Mucosa of stomach (tissue), 1 donor: ENCODE data around the gene SLC28A2.
"Not testable (repeated sequence)": the region's sequence is repeated elsewhere in the genome, so short reads cannot be mapped to it uniquely, and the experiment has no call there.

Experiments used
- H3K27me3 ChIP-seq: one replicate; pipeline ENCODE4 v1.7.0; 2013; ENCODE audit warnings: mild to moderate bottlenecking, low read length; ENCODE audit not compliant: control insufficient read depth, insufficient read depth
- H3K36me3 ChIP-seq: one replicate; pipeline ENCODE4 v1.7.0; 2013; ENCODE audit warnings: low read length; ENCODE audit not compliant: control insufficient read depth, insufficient read depth
- H3K4me1 ChIP-seq: one replicate; pipeline ENCODE4 v1.7.0; 2013; ENCODE audit warnings: mild to moderate bottlenecking, low read length; ENCODE audit not compliant: control insufficient read depth, insufficient read depth
- H3K4me3 ChIP-seq: one replicate; pipeline ENCODE4 v1.7.0; 2013; ENCODE audit warnings: low read length
- H3K9ac ChIP-seq: one replicate; pipeline ENCODE4 v1.7.0; 2013; ENCODE audit warnings: mild to moderate bottlenecking, low read length, moderate library complexity
- H3K9me3 ChIP-seq: one replicate; pipeline ENCODE4 v1.7.0; 2013; ENCODE audit warnings: mild to moderate bottlenecking, low read length, moderate library complexity; ENCODE audit not compliant: control insufficient read depth
- donor health status: Pancreatic carcinoma.

SLC28A2 gene

GRCh38 chr15:45307230-45307924 is 55.3 kb downstream of the SLC28A2 start:
- Histone ChIP-seq H3K36me3 (no peaks in the 10 kb centered on the region), H3K9ac (no peak overlapping the region), H3K4me1 (peaks cover 9% of the 10 kb centered on the region), H3K9me3 (no peaks in the 10 kb centered on the region), H3K4me3 (peak overlapping the region; percentile 26), H3K27me3 (no peaks in the 10 kb centered on the region)

DNA sequence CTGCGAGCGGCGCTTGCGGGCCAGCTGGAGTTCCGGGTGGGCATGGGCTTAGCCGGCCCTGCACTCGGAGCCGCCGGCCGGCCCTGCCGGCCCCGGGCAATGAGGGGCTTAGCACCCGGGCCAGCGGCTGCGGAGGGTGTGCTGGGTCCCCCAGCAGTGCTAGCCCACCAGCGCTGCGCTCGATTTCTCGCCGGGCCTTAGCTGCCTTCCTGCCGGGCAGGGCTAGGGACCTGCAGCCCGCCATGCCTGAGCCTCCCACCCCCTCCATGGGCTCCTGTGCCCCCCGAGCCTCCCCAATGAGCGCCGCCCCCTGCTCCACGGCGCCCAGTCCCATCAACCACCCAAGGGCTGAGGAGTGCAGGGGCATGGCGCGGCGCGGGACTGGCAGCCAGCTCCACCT is 62.1 kb downstream of the SLC28A2 start:
- H3K9me3 ChIP-seq, H3K9ac ChIP-seq, H3K4me1 ChIP-seq, H3K27me3 ChIP-seq, H3K4me3 ChIP-seq, H3K36me3 ChIP-seq: not testable (repeated sequence)

DNA sequence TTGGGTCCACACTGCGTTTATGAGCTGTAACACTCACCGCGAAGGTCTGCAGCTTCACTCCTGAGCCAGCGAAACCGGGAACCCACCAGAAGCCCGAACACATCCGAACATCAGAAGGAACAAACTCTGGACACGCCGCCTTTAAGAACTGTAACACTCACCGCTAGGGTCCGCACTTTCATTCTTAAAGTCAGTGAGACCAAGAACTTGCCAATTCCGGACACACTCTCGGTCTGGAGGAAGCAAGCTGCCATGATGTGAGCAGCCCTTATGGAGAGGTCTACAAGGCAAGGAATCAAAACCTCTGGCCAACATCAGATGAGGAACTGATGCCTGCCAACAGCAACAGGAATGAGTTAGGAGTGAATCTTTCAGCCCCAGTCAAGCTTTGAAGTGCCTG is 62.9 kb downstream of the SLC28A2 start:
- no peaks in the 10 kb centered on the region for H3K27me3 ChIP-seq
- peaks cover 12% of the 10 kb centered on the region for H3K4me1 ChIP-seq
- H3K4me3 ChIP-seq = no peak overlapping the region
- H3K9ac ChIP-seq = no peak overlapping the region
- H3K9me3 ChIP-seq = no peaks in the 10 kb centered on the region
- H3K36me3 ChIP-seq = no peaks in the 10 kb centered on the region

DNA sequence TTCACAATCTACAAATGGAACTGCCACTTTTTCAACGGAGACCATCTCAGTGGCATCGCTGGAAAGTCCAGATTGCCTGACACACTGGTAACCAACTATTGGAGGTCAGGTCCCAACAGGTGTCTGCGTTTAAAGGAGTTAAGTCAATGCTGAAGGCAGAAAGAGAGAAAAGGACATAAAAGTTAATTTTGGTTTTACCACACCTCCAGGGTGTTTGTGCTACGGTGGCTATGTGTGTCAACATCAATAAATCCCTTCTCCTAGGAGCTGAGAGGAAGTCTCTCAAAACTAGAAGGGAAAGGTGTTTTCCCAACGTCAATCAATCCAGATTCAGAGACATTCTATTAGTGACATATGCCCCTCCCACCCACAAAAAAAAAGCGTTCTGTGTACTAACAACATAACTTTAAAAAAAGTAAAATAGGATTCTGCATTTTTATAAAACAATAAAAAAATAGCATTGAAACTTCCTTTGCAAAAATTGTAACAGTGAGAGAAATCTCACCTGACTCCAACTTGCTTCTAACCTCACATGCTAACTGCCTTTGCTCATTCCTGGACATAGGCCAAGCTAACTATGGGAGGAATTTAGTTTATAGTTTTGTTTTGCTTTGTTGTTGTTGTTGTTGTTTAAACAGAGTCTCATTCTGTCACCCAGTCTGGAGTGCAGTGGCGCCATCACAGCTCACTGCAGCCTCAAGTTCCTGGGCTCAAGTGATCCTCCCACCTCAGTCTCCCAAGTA is 67.6 kb downstream of the SLC28A2 start:
- no peak overlapping the region for H3K9ac ChIP-seq
- H3K4me1 ChIP-seq = peaks cover 23% of the 10 kb centered on the region
- H3K27me3 ChIP-seq = no peaks in the 10 kb centered on the region
- H3K9me3 ChIP-seq = no peaks in the 10 kb centered on the region
- no peak overlapping the region for H3K4me3 ChIP-seq
- H3K36me3 ChIP-seq = no peaks in the 10 kb centered on the region

DNA sequence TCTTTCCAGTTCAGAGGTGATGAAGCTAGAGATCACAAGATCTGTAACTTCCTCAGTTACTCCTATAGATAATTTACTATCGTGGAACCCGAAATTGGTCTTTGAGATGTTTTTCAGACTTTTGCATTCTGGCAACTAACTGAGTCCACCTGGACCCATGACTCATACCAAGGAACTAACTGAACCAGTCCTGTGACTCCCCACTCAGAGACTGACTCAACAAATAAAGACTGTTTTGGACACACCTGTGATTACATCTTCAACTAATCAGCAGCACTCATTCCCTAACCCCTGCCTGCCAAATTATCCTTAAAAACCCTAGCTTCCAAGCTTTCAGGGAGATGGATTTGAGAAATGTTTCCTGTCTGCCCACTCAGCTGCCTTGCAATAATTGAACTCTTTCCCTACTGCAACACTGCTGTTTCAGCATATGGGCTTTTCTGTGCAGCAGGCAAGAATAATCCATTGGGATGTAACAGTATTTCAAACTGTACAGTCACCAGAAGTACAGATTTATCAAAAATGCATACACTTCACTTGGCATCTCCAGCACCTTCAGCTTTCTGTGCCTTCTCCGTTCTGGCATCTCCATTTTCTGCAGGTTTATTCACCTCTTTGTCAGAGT is 68.7 kb downstream of the SLC28A2 start:
- no peaks in the 10 kb centered on the region for H3K27me3 ChIP-seq

DNA sequence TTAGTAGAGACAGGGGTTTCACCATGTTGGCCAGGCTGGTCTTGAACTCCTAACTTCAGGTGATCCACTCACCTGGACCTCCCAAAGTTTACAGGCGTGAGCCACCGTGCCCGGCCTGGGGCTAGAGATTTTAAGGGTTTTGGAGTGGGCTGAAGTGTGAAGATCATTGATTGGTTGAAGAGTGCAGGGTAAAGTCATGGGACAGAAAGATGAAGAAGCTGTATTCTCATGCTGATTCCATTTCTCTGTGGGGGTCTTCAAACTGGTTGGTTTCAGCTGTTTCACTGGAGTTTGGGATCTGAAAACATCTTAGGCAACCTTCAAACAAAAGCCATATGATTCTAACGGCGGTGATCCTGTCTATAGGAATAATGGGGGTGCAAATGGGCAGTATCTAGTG is 74.2 kb downstream of the SLC28A2 start:
- no peaks in the 10 kb centered on the region for H3K9me3 ChIP-seq
- no peaks in the 10 kb centered on the region for H3K36me3 ChIP-seq
- H3K9ac ChIP-seq = no peak overlapping the region
- peaks cover 8% of the 10 kb centered on the region for H3K4me1 ChIP-seq
- no peak overlapping the region for H3K4me3 ChIP-seq
- no peaks in the 10 kb centered on the region for H3K27me3 ChIP-seq

More for the DNA sequence above, 68.7 kb downstream of the SLC28A2 start:
- peaks cover 23% of the 10 kb centered on the region for H3K4me1 ChIP-seq
- H3K36me3 ChIP-seq = no peaks in the 10 kb centered on the region
- H3K9me3 ChIP-seq = no peaks in the 10 kb centered on the region
- no peak overlapping the region for H3K4me3 ChIP-seq
- no peak overlapping the region for H3K9ac ChIP-seq

GRCh38 chr15:45326741-45327140 is 74.7 kb downstream of the SLC28A2 start:
- no peaks in the 10 kb centered on the region for H3K36me3 ChIP-seq
- H3K9ac ChIP-seq = no peak overlapping the region
- H3K9me3 ChIP-seq = no peaks in the 10 kb centered on the region
- H3K4me3 ChIP-seq = no peak overlapping the region
- H3K27me3 ChIP-seq = no peaks in the 10 kb centered on the region
- peaks cover 8% of the 10 kb centered on the region for H3K4me1 ChIP-seq
